GM12891 (cell line): ENCODE data around the gene DENND1A.

Experiments
- PAX5 ChIP-seq: IDR thresholded peaks from 2 replicates; pipeline ENCODE4 v1.6.1; 2011; ENCODE audit warnings: low read length, moderate library complexity, mild to moderate bottlenecking; ENCODE audit not compliant: insufficient read depth, severe bottlenecking
- POLR2A ChIP-seq: IDR thresholded peaks from 2 replicates; pipeline ENCODE4 v1.6.1; 2011; ENCODE audit warnings: low read depth, low read length, control low read depth
- POLR2AphosphoS5 ChIP-seq: IDR thresholded peaks from 2 replicates; pipeline ENCODE4 v1.6.1; 2011; ENCODE audit warnings: low read depth, low read length, control low read depth
- POU2F2 ChIP-seq: IDR thresholded peaks from 2 replicates; pipeline ENCODE4 v1.6.1; 2011; ENCODE audit warnings: low read depth, mild to moderate bottlenecking, control low read depth, low read length, moderate library complexity
- SPI1 ChIP-seq: IDR thresholded peaks from 2 replicates; pipeline ENCODE4 v1.6.1; 2011; ENCODE audit warnings: low read depth, low read length, control low read depth
- TAF1 ChIP-seq: IDR thresholded peaks from 2 replicates; pipeline ENCODE4 v1.6.1; 2011; ENCODE audit warnings: low read depth, low read length, control low read depth

DNA sequence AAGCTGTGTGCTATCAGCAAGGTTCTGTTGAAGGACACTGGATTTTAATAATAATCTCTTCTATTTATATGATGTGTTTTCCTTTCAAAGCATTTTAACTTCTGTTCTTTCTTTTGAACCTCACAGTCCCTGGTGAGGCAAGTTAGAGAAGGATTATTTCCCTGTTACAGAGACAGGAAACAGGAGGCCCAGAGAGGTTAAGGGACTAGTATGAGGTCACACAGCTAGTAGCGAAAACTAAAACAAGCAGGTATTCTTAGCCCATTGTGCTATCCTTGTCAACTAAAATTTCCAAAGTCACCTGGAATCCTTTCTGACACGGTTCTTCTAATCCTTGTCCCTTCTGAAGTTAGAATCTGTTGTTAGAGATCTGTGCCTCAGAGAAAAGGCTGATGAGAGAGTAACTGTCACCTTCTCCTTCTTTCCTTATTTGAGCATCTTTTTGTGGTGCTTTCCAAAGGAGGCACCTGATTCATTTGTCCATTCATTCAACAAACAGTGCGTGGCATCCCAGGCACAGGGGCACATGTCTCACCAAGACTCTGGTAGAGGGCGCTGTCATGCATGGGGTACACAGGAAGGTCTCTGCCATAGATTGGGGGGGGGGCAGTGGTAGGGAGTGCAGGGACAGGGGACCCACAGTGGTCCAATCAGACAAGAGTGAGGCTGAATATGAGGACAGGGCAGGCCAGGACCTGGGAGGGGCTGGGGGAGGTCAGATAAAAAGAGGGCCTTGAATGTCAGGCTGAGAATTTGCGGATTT lies 512.5 kb downstream of the DENND1A start:
- no peak for TF ChIP-seq TAF1
- no peak for TF ChIP-seq POLR2AphosphoS5
- TF ChIP-seq SPI1: no peak
- no peak for TF ChIP-seq POLR2A
- TF ChIP-seq PAX5: no peak
- TF ChIP-seq POU2F2: no peak
